HK-2 (cell line): ENCODE results near the gene AEBP1.

Experiments
- DNase-seq: peaks from one replicate; pipeline ENCODE4 v3.0.0-alpha.2; 2018; ENCODE audit not compliant: unreplicated experiment

The AEBP1 gene

DNA sequence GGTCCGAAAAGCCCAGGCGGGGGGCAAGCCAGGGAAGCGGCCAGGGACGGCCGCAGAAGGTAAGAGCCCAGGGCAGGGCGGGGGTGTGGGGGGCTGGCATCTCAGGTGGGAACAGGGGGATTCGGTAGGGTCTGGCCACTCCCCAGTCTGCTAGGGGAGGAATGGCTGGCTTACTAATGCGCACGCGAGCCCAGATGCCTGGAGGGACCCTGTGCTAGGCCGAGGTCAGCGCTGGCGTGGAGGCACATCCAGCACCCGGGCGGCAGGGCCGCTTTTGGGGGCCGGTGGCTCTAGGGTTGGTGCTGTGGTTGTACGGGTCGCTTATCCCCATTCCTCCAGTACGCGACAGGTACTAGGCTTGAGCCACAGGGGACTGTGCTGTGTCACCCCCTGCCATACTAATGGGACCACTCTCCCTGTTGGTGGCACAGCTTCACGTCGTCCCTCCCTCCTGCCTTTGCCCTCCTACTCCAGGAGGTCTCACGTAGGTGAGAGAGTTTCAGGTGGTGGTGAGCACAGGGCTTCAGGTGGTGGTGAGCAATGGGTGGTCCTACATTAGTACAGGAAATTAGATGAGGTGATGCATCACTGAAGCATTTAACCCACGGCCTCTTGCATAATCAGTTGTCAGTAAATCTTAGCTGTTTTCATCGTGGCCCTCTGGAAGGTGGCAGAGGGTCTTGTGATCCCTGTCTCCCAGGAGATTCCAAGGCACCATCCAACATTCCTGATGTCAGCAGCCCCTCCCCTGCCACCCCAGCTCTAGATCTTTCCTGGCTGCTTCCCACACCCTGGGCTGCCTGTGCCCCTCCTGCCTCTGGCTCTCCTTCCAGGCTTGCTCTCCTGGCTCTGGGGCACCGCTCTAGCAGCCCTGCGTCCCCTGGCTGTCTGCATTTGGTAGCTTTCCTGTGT is 971 bp downstream of the AEBP1 start:
- DNase-seq = no peak

DNA sequence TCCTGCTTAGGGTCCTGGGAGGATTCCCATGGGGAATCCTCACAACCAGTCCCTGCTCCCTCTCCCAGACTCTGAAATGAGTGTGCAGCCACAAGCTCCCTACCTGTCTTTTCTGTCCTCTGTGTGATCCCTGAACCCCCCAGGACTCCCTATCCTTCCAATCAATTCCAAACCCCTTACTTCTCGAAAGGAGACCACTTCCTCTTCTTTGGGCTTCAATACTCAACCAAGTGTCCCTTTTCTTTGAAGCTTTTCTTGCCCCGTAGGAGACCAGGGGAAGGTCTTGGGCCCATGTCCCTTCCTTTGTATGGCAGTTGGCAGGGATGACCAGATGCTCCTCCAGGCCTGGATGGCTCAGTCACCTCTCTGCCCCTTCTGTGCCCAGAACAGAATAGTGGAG is 1.7 kb downstream of the AEBP1 start:
- no peak for DNase-seq

DNA sequence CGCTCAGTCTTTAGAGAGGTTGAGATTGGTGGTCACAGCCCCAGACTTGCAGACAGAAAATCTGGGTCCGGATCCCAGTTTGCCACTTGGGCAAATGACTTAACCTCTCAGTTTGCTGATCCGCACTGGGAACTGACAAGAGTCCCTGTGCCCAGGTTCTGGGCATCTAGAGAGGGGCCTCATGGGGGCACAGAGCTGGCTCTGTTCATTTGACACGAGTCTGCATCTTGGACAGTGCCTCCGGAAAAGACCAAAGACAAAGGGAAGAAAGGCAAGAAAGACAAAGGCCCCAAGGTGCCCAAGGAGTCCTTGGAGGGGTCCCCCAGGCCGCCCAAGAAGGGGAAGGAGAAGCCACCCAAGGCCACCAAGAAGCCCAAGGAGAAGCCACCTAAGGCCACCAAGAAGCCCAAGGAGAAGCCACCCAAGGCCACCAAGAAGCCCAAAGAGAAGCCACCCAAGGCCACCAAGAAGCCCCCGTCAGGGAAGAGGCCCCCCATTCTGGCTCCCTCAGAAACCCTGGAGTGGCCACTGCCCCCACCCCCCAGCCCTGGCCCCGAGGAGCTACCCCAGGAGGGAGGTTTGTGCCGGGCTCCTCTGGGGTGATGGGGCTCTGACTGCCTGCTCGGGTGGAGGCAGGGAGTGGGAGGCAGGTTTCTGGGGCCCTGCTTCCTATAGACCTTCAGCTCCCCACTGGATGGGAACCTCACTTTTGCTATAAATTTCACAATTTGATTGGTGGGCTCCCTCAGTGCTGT is 2.3 kb downstream of the AEBP1 start:
- no peak for DNase-seq

DNA sequence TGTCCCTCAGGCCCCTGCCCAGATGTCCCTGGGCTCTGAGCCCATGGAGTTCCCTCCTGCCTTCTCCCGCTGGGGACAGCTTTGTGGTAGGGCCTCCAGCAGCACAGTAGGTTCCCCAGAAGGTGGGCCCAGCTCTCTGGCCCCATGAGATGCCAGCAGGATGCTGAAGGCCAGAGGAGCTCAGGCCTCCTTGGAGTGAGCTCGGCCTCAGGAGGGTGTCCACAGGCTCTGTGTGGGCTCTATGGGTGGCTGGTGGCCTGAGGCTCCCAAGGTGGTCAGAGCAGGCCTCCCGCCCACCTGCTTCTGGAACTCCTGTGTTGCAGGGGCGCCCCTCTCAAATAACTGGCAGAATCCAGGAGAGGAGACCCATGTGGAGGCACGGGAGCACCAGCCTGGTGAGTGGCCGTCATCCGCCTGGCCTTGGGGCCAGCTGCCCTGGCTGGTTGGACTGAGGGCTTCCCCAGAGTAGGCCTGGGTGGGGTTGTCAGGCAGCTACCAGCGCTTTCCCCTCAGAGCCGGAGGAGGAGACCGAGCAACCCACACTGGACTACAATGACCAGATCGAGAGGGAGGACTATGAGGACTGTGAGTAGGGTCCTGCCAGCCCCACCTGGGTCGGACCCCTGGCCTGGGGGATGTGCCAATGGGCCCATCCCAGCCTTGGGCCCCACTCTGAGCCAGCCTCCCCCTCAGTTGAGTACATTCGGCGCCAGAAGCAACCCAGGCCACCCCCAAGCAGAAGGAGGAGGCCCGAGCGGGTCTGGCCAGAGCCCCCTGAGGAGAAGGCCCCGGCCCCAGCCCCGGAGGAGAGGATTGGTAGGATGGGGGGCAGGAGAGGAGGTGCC is 3.2 kb downstream of the AEBP1 start:
- DNase-seq = no peak

DNA sequence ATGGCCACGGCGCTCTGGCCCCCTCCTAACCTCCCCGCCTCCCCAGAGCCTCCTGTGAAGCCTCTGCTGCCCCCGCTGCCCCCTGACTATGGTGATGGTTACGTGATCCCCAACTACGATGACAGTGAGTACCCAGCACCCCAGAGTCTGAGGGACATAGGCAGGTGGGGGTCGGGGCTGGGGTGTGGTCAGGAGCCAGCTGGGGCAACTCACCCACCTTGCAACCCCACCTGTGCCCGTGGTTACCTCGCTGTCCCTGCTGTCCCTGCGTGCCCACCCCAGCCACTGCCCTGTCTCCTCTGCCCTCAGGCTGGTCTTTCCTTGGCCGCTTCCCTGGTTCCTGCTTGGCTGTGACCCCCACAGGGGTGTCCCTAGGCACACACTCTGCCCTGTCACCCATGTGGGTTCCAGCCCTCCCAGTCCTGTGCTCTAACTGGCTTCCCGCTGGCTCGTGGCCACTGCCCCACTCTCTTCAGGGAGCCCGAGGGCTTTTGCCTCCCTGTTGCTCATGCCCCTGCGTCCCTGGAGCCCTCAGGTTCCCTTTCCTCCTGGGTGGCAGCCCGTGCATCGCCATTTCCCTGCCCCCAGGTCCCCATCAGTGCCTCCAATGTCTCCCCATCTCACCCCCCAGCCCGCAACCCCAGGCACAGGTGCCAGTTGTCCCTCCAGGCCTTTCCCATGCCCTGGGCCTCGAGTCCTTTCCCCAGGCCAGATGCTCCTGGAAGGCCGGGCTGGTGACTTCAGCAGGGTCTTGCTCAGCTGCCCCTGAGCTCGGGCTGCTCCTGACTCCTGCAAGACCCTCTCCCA is 4.0 kb downstream of the AEBP1 start:
- DNase-seq = no peak

DNA sequence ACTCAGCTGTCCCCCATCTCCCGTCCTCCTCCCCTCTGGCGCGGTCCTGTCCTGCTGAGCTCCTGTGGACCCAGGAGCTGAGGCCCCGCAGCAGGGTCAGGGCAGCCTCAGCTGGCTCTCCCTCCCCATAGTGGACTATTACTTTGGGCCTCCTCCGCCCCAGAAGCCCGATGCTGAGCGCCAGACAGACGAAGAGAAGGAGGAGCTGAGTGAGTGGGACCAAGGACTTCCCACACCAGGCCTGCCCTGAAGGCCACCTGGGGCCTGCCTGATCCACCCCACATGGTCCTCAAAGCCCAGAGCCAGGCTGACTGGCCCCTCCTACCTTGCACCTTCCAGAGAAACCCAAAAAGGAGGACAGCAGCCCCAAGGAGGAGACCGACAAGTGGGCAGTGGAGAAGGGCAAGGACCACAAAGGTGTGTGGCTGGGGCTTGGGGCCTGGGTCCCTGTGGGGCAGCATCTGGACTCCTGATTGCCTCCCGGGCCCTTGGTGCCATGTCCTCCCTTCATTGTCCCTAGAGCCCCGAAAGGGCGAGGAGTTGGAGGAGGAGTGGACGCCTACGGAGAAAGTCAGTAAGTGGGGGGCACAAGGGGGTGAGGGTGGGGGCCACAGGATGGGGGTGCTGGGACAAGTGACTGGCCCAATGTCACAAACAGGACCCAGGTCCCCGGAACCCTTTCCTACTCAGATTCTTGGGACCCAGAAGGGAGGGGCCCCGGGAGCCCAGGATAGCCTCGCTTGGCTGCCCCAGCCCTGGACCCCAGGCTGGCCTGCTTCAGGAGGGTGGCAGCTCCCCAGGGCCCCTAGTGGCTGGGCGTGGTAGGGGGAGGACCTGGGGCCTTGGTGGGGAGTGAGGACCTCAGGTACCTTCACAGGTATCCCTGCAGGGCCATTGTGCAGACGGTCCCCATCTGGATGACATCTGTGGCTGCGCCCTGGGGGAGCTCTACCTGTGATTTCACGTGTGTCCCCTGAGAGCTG is 4.9 kb downstream of the AEBP1 start:
- DNase-seq = no peak

DNA sequence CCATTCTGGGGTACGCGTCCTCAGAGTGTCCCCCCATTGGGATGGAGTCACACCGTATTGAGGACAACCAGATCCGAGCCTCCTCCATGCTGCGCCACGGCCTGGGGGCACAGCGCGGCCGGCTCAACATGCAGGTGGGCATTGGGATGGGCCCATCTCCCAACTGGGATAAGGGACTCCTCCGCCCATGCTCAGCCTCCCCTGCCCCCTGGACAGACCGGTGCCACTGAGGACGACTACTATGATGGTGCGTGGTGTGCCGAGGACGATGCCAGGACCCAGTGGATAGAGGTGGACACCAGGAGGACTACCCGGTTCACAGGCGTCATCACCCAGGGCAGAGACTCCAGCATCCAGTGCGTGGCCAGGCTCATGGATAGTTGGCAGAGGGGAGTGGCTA is 5.8 kb downstream of the AEBP1 start:
- no peak for DNase-seq

DNA sequence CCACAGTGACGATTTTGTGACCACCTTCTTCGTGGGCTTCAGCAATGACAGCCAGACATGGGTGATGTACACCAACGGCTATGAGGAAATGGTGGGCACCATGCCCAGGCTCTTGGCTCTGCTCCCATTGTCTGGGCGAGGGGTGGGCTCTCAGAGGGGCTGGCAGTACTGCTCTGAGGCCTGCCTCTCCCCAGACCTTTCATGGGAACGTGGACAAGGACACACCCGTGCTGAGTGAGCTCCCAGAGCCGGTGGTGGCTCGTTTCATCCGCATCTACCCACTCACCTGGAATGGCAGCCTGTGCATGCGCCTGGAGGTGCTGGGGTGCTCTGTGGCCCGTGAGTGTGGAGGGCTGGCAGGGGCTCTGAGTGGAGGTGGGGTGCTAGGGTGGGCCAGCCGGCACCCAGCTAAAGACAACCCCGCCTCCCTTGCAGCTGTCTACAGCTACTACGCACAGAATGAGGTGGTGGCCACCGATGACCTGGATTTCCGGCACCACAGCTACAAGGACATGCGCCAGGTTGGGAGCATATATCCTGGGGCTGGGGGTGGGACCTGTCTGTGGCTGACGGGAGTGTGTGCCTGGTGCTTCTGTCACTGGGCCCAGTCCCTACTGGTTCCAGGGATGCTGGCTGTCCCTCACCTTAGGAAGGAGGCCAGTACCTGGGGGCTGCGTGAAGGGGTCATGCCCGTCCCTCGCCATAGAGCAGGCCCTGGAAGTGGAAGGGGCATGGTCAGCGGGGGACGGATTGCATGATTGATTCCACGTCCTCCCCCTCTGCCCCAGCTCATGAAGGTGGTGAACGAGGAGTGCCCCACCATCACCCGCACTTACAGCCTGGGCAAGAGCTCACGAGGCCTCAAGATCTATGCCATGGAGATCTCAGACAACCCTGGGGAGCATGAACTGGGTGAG is 6.8 kb downstream of the AEBP1 start:
- DNase-seq = no peak

DNA sequence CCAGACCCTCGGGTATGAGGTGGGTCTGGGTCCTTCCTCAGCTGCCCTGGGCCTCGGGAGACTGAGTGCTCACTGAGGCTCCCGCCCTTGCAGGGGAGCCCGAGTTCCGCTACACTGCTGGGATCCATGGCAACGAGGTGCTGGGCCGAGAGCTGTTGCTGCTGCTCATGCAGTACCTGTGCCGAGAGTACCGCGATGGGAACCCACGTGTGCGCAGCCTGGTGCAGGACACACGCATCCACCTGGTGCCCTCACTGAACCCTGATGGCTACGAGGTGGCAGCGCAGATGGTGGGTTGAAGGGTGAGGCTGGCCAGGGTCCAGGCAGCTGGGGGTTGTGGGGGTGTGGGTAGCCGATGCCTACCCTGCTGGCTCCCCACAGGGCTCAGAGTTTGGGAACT is 7.6 kb downstream of the AEBP1 start:
- DNase-seq = no peak

DNA sequence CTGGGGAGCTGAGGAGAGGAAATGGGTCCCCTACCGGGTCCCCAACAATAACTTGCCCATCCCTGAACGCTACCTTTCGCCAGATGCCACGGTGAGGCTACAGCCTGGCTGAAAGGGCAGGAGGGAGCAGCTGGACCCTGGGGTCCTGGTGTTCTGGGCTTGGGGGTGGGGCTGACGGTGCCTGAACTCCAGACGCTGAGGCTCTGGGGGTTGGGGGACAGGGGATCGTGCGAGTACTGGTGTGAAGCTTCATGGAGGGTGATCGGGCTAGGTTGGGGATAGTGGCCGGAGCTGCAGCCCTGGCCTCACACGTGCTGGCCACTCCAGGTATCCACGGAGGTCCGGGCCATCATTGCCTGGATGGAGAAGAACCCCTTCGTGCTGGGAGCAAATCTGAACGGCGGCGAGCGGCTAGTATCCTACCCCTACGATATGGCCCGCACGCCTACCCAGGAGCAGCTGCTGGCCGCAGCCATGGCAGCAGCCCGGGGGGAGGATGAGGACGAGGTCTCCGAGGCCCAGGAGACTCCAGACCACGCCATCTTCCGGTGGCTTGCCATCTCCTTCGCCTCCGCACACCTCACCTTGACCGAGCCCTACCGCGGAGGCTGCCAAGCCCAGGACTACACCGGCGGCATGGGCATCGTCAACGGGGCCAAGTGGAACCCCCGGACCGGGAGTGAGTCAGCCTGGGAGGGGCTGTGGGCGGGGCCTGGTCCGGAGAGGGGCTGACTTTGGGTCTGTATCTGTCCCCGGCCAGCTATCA is 8.3 kb downstream of the AEBP1 start:
- DNase-seq = no peak

DNA sequence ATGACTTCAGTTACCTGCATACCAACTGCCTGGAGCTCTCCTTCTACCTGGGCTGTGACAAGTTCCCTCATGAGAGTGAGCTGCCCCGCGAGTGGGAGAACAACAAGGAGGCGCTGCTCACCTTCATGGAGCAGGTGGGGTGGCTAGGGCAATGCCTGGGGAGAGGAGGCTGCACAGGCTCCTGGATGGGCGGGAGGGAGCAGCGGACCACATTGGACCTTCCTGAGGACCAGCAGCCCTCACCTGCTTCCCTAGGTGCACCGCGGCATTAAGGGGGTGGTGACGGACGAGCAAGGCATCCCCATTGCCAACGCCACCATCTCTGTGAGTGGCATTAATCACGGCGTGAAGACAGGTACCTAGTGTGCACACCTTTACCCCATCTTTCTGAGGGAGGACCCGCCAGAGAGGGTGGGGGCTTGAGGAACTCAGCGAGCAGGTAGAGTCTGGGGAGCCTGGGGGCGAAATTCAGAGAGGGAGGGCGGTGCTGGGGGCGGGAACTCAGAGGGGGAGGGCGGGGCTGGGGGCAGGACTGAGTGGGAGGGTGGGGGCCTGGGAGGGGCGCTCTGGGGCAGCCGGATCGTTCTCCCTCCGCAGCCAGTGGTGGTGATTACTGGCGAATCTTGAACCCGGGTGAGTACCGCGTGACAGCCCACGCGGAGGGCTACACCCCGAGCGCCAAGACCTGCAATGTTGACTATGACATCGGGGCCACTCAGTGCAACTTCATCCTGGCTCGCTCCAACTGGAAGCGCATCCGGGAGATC is 9.0 kb downstream of the AEBP1 start:
- DNase-seq = no peak

DNA sequence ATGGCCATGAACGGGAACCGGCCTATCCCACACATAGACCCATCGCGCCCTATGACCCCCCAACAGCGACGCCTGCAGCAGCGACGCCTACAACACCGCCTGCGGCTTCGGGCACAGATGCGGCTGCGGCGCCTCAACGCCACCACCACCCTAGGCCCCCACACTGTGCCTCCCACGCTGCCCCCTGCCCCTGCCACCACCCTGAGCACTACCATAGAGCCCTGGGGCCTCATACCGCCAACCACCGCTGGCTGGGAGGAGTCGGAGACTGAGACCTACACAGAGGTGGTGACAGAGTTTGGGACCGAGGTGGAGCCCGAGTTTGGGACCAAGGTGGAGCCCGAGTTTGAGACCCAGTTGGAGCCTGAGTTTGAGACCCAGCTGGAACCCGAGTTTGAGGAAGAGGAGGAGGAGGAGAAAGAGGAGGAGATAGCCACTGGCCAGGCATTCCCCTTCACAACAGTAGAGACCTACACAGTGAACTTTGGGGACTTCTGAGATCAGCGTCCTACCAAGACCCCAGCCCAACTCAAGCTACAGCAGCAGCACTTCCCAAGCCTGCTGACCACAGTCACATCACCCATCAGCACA is 9.7 kb downstream of the AEBP1 start:
- no peak for DNase-seq

DNA sequence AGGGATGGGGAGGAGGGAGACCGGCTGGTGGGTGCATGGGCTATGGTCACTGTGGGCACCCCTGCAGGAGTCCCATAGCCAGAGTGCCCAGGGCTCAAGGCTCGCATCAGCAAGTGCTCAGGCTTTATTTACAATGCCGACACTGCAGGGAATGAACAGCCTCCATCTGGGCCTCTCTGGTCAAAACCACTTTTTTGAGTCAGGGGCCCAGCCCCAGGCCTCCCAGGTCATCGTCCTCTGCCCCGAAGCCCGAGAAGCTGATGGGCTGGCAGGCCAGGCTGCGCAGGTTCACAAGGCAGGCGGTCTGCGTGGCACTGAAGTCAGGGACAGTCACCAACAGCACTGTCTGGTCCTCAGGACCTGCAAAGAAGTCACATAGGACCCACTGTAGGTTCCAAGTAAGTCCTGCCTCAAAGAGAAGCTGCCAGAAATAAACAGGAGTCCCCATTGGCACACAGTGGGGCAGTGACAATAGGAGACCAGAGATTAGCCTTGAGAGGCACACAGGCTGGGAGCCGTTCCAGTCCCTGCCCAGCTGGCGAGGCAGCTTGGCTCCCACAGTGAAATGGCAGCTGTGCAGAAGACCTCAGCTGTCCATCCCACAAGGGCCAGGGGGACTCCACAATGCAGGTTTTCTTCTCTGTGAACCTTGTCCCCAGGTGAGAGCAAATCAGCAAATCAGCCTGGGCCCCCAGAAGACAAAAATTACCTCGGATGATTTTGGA is 10.6 kb downstream of the AEBP1 start:
- no peak for DNase-seq

DNA sequence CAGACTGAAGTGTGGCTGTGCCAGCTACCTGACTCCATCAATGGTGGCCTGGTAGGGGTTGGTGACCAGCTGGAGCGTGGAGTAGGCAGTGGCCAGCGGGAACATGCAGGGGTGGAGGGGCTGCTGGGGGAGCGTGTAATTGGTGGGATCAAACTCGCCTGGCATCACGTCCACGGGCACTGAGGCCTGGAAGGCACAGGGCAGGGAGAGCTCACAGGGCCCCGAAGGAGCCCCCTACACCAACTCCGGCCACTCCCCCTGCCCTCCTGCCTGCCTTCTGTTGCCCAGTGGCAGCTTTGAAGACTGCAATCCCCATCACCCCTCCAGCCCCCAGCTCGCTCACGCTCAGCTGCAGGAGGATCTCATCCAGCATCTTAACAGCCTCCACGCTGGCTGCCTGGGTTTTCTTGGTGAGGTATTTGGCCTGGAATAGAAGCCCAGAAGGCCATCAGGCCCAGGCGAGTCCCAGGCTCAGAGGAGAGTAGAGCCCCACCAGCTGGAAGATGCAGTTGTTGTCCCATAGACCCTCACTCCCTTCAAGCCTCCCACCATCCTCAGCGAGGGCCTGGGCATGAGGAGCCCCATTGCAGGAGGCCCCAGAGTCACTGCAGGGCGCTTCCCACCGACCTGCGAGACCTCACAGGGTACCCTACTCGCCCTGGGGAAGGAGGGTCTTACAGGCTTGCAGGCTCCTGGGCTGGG is 12.1 kb downstream of the AEBP1 start:
- no peak for DNase-seq

DNA sequence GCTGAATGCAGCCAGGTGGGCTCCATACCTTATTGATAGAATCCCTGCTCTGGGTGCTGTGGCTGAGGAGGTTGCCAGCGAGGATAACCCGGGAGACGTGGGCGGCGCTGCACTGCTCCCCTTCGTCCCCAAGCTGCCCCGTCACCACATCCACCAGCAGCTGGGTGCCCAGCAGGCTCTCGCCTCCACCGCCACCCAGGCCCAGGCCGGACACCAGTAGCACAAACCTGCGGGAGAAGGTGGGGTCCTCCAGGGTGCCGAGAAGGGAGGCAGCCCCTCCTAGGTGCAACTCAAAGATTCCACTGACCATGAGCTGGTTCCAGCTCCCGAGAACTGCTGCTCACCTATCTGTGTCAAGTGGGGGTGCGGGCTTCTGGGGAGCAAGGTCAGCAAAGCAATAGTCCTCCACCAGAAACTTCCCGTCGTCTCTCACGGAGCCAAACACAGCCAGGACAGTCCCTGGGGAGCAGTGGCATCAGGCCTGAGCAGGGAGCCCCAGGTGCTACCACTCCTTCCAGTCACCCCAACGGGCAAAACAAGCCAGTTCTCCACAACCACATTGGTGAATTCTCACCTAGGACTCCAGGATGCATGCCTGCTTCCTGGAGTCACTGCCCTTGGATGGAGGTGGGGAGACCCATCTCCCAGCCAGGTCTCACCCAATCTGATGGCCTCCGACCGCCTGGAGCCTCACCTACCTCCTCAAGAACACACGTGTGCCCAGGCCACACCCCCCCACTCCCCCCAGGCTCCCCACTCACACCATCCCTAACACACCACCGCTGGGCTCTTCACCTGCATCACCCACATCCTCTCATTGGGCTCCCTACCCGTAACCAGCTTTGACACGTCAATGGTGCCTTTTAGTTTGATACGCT is 12.9 kb downstream of the AEBP1 start:
- no peak for DNase-seq
